ENCODE data around the gene TXNDC5.

DNA sequence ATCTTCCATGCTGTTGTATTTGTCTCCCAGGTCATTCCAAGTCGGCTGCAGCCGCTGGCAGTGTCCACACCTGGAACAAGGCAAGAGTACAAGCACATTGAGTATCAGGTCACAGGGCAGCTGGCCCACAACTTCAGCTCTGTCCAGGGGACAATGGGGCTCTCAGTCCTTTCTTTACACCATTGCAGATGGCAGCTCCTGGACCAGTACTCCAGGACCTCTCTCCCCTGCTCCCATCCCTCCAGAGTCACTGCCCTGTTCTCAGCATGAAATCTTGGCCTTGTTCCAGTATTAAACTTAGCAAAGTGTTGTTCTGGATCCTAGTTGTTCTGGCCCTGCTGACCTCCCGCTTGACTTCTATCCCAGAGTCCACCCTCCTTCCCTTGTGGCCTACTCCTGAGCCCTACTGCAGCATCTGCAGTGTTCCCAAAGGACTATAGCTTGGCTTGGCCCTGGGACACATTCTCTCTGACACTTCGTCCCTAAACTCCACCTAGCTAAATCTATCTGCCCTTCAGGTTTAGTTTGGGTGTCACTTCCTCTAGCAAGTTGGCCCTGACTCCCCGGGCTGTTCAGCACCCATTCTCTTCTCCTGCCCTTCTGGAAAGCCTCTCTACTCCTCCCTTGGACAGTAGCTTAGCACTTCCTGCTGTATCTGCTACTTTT is 5.8 kb downstream of the TXNDC5 start:
- TF ChIP-seq CTCF (IDR thresholded peaks at IDR 0.05) (no peak), EP300 (IDR thresholded peaks at IDR 0.05) (no peak), POLR2A (IDR thresholded peaks at IDR 0.05) (no peak)
